22Rv1 (cell line): ENCODE results near the gene ZNF432.
A peak's percentile ranks its signal among the peaks of the same experiment; 100 is the strongest.
"Not testable (repeated sequence)": the region's sequence is repeated elsewhere in the genome, so short reads cannot be mapped to it uniquely, and the experiment has no call there.

Experiments
- H3K27ac ChIP-seq: fragments of 450-650 bp; 2 replicates; pipeline ENCODE4 v1.5.1; 2017
- ZFX ChIP-seq: fragments of 450-650 bp; IDR thresholded peaks from 2 replicates; pipeline ENCODE4 v1.6.1; 2017; ENCODE audit warnings: antibody characterized with exemption, borderline replicate concordance
- TF ChIP-seq, protein P1 (sequence below): fragments of 450-650 bp; IDR thresholded peaks from 2 replicates; pipeline ENCODE4 v1.5.1; 2017; ENCODE audit warnings: mild to moderate bottlenecking

The ZNF432 gene

DNA sequence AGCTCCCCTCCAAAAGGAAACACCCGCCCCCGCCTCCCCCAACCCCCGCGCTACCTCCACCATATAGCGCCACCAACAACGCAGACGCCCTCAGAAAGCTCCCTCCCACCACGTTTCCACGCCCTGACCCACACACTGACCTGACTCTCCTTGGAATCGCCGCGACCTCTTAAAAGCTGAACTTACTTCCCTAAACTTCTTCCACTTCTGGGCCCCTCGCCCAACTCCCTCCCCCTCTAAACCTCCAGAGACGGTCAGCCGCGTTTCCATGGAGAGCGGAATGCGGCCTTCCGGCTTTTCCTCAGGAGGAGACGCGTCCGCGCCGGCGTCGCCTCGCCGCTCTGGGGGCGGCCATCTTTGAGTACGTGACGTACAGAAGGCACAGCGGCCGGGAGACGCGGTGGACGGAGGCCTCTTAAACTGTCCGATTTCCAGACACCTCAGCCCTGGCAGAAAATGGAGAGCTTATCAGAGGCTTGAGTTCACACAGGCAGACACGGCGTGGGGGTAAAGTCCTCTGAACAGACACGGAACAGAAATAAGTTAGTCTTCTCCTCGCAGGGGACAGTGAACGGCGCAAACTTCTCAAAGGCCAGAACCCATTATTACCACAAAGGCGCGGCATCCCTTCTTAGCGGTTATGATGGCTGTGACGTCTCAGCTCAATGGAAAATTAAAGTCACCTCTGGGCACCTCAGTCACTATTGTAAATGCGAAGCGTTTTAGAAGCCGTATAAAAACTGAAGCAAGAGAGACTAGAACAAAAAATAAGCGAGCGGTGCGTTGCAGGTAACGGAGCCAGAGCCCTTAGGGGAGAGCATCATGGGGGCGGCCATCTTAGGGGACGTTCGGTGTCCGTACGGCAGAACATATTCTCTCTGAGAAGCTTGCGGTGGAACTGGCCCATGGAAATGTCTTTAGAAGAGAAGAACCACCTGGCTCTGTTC is at the start of gene ZNF432:
Gene ZNF432 (minus strand): TSS at position 284 of the 947 bp plus-strand sequence. CDS start 1,970 bp downstream, outside the sequence.
- peak within 1 kb of the TSS; percentile 69 for H3K27ac ChIP-seq
- TF ChIP-seq, protein P1, sequence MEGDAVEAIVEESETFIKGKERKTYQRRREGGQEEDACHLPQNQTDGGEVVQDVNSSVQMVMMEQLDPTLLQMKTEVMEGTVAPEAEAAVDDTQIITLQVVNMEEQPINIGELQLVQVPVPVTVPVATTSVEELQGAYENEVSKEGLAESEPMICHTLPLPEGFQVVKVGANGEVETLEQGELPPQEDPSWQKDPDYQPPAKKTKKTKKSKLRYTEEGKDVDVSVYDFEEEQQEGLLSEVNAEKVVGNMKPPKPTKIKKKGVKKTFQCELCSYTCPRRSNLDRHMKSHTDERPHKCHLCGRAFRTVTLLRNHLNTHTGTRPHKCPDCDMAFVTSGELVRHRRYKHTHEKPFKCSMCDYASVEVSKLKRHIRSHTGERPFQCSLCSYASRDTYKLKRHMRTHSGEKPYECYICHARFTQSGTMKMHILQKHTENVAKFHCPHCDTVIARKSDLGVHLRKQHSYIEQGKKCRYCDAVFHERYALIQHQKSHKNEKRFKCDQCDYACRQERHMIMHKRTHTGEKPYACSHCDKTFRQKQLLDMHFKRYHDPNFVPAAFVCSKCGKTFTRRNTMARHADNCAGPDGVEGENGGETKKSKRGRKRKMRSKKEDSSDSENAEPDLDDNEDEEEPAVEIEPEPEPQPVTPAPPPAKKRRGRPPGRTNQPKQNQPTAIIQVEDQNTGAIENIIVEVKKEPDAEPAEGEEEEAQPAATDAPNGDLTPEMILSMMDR = no peak
- no peak for TF ChIP-seq ZFX

DNA sequence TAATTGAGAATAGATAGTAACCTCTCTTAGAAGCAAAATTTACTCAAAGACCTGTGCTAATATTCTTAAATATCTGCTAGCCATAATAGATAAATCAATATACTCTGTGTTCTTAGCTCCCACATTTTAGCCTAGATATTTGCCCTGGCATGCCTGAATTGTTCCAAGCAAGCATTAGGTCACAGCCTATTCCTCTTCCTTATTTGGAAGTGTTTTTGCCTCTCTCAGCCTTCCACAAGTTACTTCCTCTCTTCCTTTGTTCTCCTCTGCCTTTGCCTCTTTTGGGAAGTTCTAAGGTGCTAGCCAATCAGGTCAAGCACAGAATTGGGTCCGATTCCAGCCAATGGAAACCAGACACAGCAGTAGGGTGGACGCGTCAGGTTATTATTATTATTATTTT is 47.8 kb upstream of the ZNF432 start:
- H3K27ac ChIP-seq = not testable (repeated sequence)

DNA sequence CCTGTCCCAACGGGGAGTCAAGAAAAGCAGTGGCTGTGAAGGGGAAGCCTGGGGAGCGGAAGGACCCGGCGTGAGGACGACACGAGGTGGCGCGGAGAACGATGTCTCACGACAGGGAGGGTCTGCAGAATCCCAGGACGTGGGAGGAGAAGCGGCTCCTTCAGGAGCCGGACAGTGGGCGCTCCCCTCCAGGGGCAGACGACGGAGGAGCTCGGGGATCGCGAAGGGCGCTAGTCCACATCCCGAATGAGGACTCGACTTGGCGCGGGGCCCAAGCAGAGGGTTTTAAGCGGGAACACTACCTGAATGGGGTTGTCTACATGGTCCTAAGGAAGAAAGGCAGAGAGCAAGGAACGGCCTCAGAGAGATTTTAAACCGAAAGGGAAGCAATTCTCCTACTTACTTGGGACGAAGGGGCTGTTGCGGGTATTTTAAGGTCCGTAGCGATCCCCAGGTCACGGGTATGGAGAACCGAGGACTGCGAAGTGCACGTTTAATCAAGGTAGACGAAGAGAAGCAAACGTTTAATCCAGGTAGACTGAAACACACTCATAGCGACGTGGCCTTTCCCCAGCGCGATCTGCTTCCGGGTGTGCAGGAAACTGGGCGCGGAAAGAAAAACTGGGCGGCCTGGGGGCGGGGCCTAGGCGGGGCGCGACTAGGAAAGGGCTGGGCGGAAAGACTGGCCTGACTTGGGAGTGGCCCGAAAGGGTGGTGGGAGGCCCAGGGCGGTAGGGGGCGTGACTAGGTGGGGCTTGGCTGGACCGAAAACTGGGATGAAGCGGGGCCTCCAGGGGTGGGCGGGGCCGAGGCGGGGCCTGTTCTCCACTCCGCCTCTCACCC is 46.8 kb upstream of the ZNF432 start, which contains the start of gene ZNF841:
Gene ZNF841 (minus strand): TSS at position 594 of the 843 bp plus-strand sequence. CDS start 10,964 bp downstream, outside the sequence.
- TF ChIP-seq ZFX = no peak
- TF ChIP-seq, protein P1 = no peak
- peak within 1 kb of the TSS; percentile 74 for H3K27ac ChIP-seq

DNA sequence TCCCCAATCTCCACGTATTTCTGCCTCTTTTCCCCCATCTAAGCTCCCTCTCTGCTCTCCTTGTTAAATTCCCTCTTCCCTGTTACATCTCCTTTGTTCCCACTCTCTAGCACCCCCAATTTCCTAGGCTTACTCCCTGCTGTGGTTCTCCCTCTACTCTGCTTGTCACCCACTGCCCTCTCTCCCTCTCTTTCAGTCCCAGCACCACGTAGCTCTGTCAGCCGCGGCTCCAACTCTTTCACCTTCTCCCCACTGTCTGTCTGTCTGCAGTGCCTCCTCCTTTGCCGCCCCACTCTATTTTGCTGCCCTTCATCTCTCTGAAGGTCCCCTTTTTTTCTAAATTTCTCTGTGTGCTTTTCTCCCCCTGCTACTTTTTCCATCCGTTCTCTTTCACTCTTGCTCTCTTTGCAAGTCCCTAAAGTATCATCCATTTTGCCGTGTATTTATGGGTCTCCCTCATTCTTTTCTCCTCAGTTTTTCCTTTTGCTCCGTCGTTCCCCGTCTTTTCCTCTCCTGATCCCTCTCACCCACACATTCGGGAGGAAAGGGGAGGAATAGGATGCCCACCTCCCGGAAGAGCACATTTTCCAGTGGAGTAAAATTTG is 46.0 kb upstream of the ZNF432 start:
- TF ChIP-seq ZFX = no peak
- TF ChIP-seq, protein P1 = no peak
- peak overlapping the region; percentile 74; the same call in 1 of the 2 replicates for H3K27ac ChIP-seq

DNA sequence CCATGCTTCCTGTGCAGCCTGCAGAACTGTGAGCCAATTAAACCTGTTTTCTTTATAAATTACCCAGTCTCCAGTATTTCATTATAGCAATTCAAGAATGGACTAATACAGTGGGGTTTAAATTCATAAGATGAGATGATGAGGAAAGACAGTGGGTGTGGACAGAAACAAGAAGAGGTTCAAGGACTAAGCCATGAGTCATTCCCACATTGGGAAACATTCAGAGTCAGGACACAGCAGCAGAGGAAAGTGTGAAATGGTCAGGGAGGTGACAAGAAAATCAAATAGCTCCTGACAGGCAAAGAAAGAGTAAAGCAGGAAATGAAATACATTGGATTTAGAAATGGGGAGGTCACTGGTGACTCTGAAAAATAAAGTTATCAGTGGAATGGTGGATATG is 37.8 kb upstream of the ZNF432 start:
- TF ChIP-seq, protein P1 = no peak
- no peak for TF ChIP-seq ZFX

DNA sequence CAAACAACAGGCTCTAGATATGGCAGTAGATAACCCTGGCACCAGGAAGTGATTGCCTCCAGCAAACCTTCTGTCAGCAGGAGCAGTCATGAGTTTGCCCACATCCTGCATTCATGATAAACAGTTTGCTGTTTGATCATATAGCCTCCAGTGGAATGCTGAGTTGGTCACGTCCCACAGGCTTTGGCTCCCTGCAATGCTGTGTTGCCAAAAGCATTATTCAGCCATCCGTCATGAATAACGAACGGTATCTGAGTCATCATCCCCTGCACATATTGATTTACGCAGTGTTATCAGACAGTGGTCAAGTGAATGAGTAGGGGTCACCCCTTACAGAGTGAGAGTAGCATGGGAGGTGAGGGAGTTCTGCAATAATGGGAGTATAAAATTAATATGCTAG is 21.9 kb upstream of the ZNF432 start:
- H3K27ac ChIP-seq = no peak overlapping the region
- TF ChIP-seq, protein P1 = no peak
- no peak for TF ChIP-seq ZFX

More for the DNA sequence above, 37.8 kb upstream of the ZNF432 start:
- H3K27ac ChIP-seq = no peak overlapping the region

DNA sequence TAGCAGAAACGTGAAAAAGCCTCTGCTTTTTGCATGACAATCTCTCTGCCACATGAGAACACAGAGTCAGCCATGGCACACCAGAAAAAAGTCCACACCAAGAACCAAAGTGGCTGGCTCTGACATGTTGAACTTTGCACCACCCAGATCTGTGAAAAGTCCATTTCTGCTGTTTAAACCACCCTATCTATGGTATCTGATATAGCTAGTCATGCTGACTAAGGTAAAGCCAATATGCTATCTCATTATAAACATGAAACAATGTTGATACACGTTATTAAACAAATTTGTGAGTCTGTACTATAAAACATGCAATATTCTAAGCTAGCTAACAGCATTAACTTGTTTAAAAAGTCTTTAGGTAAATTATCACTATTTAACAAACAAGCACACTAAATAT is 21.0 kb upstream of the ZNF432 start:
- no peak overlapping the region for H3K27ac ChIP-seq
- TF ChIP-seq ZFX = no peak
- TF ChIP-seq, protein P1 = no peak
